SK-N-SH treated with all-trans-retinoic acid at 6 μM for 48 hours (cell line): Measurements from ENCODE around the gene ACYP1.
A peak's percentile ranks its signal among the peaks of the same experiment; 100 is the strongest.

Experiments used
- ATAC-seq: fragments of 200-7000 bp; cut with Tn5 transposase; 3 replicates; pipeline ENCODE4 v1.9.1; 2020; ENCODE audit warnings: mild to moderate bottlenecking, moderate library complexity
- BACH2 ChIP-seq: fragments of 250-450 bp; sonication (Bioruptor Pico); IDR thresholded peaks from 2 replicates; pipeline ENCODE4 v1.9.0; 2021; ENCODE audit warnings: mild to moderate bottlenecking, borderline replicate concordance
- CSDC2 ChIP-seq: fragments of 250-450 bp; sonication (Bioruptor Pico); IDR thresholded peaks from 2 replicates; pipeline ENCODE4 v1.5.0; 2020; ENCODE audit warnings: mild to moderate bottlenecking, moderate library complexity
- ESRRG ChIP-seq: fragments of 250-450 bp; sonication (Bioruptor Pico); IDR thresholded peaks from 2 replicates; pipeline ENCODE4 v1.6.1; 2021; ENCODE audit warnings: mild to moderate bottlenecking
- GLIS3 ChIP-seq: fragments of 250-450 bp; sonication (Bioruptor Pico); IDR thresholded peaks from 2 replicates; pipeline ENCODE4 v1.5.0; 2020; ENCODE audit warnings: mild to moderate bottlenecking, moderate library complexity
- ISL1 ChIP-seq: fragments of 250-450 bp; sonication (Bioruptor Pico); IDR thresholded peaks from 2 replicates; pipeline ENCODE4 v2.1.2; 2022; ENCODE audit warnings: mild to moderate bottlenecking, moderate library complexity
- OSR1 ChIP-seq: fragments of 250-450 bp; sonication (Bioruptor Pico); IDR thresholded peaks from 2 replicates; pipeline ENCODE4 v1.8.0; 2022; ENCODE audit warnings: moderate library complexity, mild to moderate bottlenecking, inconsistent platforms
- PPARA ChIP-seq: fragments of 250-450 bp; sonication (Bioruptor Pico); IDR thresholded peaks from 2 replicates; pipeline ENCODE4 v1.5.0; 2020; ENCODE audit warnings: mild to moderate bottlenecking, borderline replicate concordance
- RARB ChIP-seq: fragments of 250-450 bp; sonication (Bioruptor Pico); IDR thresholded peaks from 2 replicates; pipeline ENCODE4 v1.8.0; 2021; ENCODE audit warnings: mild to moderate bottlenecking, moderate library complexity
- TCF4 ChIP-seq: fragments of 250-450 bp; sonication (Bioruptor Pico); IDR thresholded peaks from 2 replicates; pipeline ENCODE4 v1.8.0; 2021; ENCODE audit warnings: mild to moderate bottlenecking, moderate library complexity, borderline replicate concordance
- ZFP3 ChIP-seq: fragments of 250-450 bp; sonication (Bioruptor Pico); IDR thresholded peaks from 2 replicates; pipeline ENCODE4 v1.5.0; 2020; ENCODE audit warnings: mild to moderate bottlenecking, moderate library complexity
- ZFP30 ChIP-seq: fragments of 450-650 bp; formaldehyde crosslinking; IDR thresholded peaks from 2 replicates; pipeline ENCODE4 v1.5.0; 2022; ENCODE audit warnings: mild to moderate bottlenecking, moderate library complexity
- ZNF565 ChIP-seq: fragments of 450-650 bp; formaldehyde crosslinking; conservative IDR thresholded peaks from 2 replicates; pipeline ENCODE4 v1.5.0; 2020; ENCODE audit warnings: low read depth, mild to moderate bottlenecking, moderate library complexity
- ZNF70 ChIP-seq: fragments of 450-650 bp; formaldehyde crosslinking; IDR thresholded peaks from 2 replicates; pipeline ENCODE4 v1.5.0; 2020; ENCODE audit warnings: mild to moderate bottlenecking, moderate library complexity
- ZNF8 ChIP-seq: fragments of 450-650 bp; formaldehyde crosslinking; IDR thresholded peaks from 2 replicates; pipeline ENCODE4 v1.5.0; 2020; ENCODE audit warnings: mild to moderate bottlenecking, moderate library complexity
- TF ChIP-seq, protein P1 (sequence below): fragments of 250-450 bp; sonication (Bioruptor Pico); IDR thresholded peaks from 2 replicates; pipeline ENCODE4 v1.5.0; 2020; ENCODE audit warnings: mild to moderate bottlenecking, moderate library complexity
- TF ChIP-seq, protein P2 (sequence below): fragments of 250-450 bp; sonication (Bioruptor Pico); IDR thresholded peaks from 2 replicates; pipeline ENCODE4 v1.5.1; 2020; ENCODE audit warnings: low read depth, mild to moderate bottlenecking, moderate library complexity
- TF ChIP-seq, protein P3 (sequence below): fragments of 250-450 bp; sonication (Bioruptor Pico); IDR thresholded peaks from 2 replicates; pipeline ENCODE4 v1.5.1; 2021; ENCODE audit warnings: mild to moderate bottlenecking, moderate library complexity

ACYP1 gene

DNA sequence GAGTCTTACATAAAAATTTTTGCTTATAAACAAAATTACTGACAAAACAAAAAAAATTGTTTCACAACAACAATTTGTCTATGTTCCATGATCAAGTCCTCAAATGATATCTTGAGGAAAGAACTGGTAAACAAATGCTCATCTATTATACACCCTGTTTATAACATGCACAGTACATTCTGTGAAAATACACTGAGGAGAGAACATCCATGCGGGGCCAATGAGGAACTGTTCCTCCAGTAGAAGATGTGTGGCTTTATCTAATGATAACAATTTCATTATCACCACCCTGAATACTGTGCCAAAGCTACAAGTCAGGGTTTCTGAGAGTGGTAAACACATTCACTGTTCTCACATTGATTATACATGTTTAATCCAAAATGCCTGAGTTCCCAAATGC lies 23.3 kb downstream of the ACYP1 start (continued):
- TF ChIP-seq, protein P1, sequence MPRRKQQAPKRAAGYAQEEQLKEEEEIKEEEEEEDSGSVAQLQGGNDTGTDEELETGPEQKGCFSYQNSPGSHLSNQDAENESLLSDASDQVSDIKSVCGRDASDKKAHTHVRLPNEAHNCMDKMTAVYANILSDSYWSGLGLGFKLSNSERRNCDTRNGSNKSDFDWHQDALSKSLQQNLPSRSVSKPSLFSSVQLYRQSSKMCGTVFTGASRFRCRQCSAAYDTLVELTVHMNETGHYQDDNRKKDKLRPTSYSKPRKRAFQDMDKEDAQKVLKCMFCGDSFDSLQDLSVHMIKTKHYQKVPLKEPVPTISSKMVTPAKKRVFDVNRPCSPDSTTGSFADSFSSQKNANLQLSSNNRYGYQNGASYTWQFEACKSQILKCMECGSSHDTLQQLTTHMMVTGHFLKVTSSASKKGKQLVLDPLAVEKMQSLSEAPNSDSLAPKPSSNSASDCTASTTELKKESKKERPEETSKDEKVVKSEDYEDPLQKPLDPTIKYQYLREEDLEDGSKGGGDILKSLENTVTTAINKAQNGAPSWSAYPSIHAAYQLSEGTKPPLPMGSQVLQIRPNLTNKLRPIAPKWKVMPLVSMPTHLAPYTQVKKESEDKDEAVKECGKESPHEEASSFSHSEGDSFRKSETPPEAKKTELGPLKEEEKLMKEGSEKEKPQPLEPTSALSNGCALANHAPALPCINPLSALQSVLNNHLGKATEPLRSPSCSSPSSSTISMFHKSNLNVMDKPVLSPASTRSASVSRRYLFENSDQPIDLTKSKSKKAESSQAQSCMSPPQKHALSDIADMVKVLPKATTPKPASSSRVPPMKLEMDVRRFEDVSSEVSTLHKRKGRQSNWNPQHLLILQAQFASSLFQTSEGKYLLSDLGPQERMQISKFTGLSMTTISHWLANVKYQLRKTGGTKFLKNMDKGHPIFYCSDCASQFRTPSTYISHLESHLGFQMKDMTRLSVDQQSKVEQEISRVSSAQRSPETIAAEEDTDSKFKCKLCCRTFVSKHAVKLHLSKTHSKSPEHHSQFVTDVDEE (CRISPR knock-in tag) = no peak
- no peak for TF ChIP-seq ZNF70 (CRISPR knock-in tag)
- TF ChIP-seq, protein P2, sequence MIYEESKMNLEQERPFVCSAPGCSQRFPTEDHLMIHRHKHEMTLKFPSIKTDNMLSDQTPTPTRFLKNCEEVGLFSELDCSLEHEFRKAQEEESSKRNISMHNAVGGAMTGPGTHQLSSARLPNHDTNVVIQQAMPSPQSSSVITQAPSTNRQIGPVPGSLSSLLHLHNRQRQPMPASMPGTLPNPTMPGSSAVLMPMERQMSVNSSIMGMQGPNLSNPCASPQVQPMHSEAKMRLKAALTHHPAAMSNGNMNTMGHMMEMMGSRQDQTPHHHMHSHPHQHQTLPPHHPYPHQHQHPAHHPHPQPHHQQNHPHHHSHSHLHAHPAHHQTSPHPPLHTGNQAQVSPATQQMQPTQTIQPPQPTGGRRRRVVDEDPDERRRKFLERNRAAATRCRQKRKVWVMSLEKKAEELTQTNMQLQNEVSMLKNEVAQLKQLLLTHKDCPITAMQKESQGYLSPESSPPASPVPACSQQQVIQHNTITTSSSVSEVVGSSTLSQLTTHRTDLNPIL (CRISPR knock-in tag) = no peak

DNA sequence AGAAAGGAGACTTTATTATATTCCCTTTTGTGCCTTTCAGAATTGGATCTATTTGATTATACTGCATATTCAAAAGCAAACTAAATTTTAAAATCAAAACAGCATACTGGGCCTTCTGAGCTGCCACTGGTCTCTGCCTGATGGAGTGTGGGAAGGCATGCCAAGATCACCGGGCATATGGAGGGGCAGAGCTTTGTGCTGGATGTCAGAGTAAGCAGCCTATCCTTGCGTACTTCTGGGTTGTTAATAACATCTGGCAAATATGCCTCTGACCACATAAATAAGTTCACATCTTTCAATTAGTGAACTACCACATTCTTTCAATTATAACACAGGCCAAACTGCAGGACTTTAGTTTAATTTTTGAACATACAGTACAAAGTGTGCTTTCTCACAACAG lies 30.9 kb downstream of the ACYP1 start:
- TF ChIP-seq TCF4 (CRISPR knock-in tag) (peak; percentile 39; the same call in 1 of the 2 replicates), ZFP3 (no peak)
- ATAC-seq = no peak

DNA sequence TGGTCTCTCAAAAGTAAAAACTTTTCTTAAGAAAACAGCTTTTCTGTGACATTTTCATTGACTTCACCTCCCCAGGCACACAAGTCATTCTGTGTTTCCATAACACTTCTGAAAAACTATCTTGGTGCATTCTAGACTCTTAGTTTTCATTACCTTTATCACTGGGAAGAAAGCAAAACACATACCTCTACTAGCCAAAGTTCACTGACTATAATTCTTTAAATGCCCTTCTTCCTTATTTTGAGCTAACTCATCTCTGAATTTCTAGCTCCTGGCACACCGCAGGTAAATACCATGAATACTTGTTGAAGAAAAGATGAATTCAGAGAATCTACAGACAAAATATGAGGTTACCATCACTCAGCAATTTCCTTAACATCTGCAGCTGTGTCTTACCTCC lies 33.7 kb downstream of the ACYP1 start:
- no peak for TF ChIP-seq CSDC2 (CRISPR knock-in tag)
- TF ChIP-seq, protein P3, sequence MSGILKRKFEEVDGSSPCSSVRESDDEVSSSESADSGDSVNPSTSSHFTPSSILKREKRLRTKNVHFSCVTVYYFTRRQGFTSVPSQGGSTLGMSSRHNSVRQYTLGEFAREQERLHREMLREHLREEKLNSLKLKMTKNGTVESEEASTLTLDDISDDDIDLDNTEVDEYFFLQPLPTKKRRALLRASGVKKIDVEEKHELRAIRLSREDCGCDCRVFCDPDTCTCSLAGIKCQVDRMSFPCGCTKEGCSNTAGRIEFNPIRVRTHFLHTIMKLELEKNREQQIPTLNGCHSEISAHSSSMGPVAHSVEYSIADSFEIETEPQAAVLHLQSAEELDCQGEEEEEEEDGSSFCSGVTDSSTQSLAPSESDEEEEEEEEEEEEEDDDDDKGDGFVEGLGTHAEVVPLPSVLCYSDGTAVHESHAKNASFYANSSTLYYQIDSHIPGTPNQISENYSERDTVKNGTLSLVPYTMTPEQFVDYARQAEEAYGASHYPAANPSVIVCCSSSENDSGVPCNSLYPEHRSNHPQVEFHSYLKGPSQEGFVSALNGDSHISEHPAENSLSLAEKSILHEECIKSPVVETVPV (CRISPR knock-in tag) = no peak
- TF ChIP-seq ZNF565 = no peak
- TF ChIP-seq ZFP3 = no peak
- TF ChIP-seq BACH2 (CRISPR knock-in tag) = no peak
- no peak for TF ChIP-seq PPARA
- ATAC-seq = no peak

DNA sequence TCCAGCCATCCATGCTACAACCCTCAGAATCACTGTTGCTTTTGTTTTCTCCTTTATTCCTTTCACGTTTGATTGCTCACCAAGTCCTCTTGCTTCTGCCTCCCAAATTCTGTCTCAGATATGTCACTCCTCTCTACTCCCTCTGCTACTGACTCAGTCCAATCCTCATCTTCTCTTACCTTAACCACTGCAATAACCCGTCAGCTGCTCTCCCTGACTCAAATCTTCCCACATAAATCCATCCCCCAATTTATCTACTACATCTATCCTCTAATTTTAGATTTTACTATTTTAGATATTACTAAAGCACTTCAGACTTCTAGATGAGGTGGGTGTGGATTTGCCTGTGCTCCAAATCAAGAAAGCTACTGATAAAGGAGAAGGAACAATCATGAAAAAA lies 37.9 kb downstream of the ACYP1 start:
- no peak for ATAC-seq
- TF ChIP-seq, protein P2 (CRISPR knock-in tag) = no peak
- no peak for TF ChIP-seq ISL1 (CRISPR knock-in tag)
- no peak for TF ChIP-seq ZNF8 (CRISPR knock-in tag)
- no peak for TF ChIP-seq GLIS3 (CRISPR knock-in tag)
- TF ChIP-seq OSR1 = no peak
- no peak for TF ChIP-seq RARB (CRISPR knock-in tag)
- TF ChIP-seq ESRRG (CRISPR knock-in tag) = no peak
- TF ChIP-seq, protein P3 (CRISPR knock-in tag) = no peak
- no peak for TF ChIP-seq BACH2 (CRISPR knock-in tag)

DNA sequence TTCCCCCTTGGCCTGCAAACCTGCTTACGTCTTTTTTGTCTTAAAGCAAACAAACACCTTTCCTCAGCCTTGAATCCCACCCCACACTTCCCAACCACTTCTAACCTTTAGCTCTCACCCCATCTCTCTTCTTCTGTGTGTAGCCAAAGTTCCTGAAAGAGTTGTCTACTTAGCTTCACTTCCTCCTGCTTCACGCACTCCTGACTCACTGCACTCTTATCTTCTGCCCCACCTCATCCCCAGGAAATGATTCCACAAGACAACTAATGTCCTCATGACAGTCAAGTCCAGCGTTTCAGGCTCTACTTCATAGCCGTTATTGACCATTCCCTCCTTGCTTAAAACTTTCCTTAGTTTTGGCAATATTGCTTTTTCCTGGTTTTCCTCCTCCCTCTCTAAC lies 38.7 kb downstream of the ACYP1 start:
- no peak for TF ChIP-seq ZNF8 (CRISPR knock-in tag)
- no peak for TF ChIP-seq ZNF565
- TF ChIP-seq ZNF70 (CRISPR knock-in tag) = no peak
- TF ChIP-seq GLIS3 (CRISPR knock-in tag) = no peak
- no peak for TF ChIP-seq ZFP3
- no peak for TF ChIP-seq TCF4 (CRISPR knock-in tag)
- TF ChIP-seq, protein P1 (CRISPR knock-in tag) = no peak
- TF ChIP-seq CSDC2 (CRISPR knock-in tag) = no peak
- TF ChIP-seq ZFP30 = no peak
- ATAC-seq = no peak
